H1 (cell line): ENCODE data around the gene UBP1. TPM values are rescaled to one million over a fixed set of nuclear protein-coding genes. Genes with fewer than 3 reads are reported as not detected.
A peak's percentile ranks its signal among the peaks of the same experiment; 100 is the strongest.

Source experiments
- CTCF ChIA-PET: fragments of 300-600 bp; sonication (Branson Sonifier 250); formaldehyde crosslinking; loops from one replicate; lab custom pipeline; 2021; ENCODE audit not compliant: partially characterized antibody; lab: Charles Lee
- POLR2A ChIA-PET: fragments of 300-600 bp; sonication (Branson Sonifier 250); formaldehyde crosslinking; loops from one replicate; lab custom pipeline; 2021; ENCODE audit warnings: inconsistent platforms; ENCODE audit not compliant: partially characterized antibody; lab: Charles Lee
- DNase-seq, 2 experiments: peaks; one replicate each; pipeline versions ENCODE4 v3.0.0 to v3.0.0-alpha.2; 2010 to 2022; ENCODE audit warnings: low spot score in 2 of 2, low read depth in 1 of 2, mixed read lengths in 1 of 2
- FAIRE-seq: peaks from 2 replicates; lab custom pipeline; 2011; peaks lifted over from hg19 to GRCh38; lab: Jason Lieb, UNC
- H2AFZ ChIP-seq: 2 replicates; pipeline ENCODE4 v1.8.1; 2012; ENCODE audit warnings: low read length, inconsistent platforms
- H2AK5ac ChIP-seq: 2 replicates; pipeline ENCODE4 v1.6.1; 2013; ENCODE audit warnings: low read depth, low read length
- H2BK120ac ChIP-seq: replicated peaks from 2 replicates; pipeline ENCODE3; 2013; ENCODE audit warnings: low read depth, low read length, inconsistent platforms
- H2BK12ac ChIP-seq: 2 replicates; pipeline ENCODE4 v1.6.1; 2013; ENCODE audit warnings: low read depth, low read length
- H2BK15ac ChIP-seq: 2 replicates; pipeline ENCODE4 v1.6.1; 2013; ENCODE audit warnings: low read length
- H2BK20ac ChIP-seq: 2 replicates; pipeline ENCODE4 v1.6.1; 2013; ENCODE audit warnings: low read length
- H2BK5ac ChIP-seq: 2 replicates; pipeline ENCODE4 v1.6.1; 2013; ENCODE audit warnings: low read depth, low read length
- H3K14ac ChIP-seq: 2 replicates; pipeline ENCODE4 v1.6.1; 2013; ENCODE audit warnings: inconsistent platforms; ENCODE audit not compliant: insufficient read length
- H3K18ac ChIP-seq: 2 replicates; pipeline ENCODE4 v1.6.1; 2013; ENCODE audit warnings: low read length; ENCODE audit errors: extremely low read depth
- H3K23ac ChIP-seq: 2 replicates; pipeline ENCODE4 v1.6.1; 2013; ENCODE audit warnings: inconsistent platforms; ENCODE audit not compliant: insufficient read length
- H3K23me2 ChIP-seq: 2 replicates; pipeline ENCODE4 v1.6.1; 2013; ENCODE audit warnings: low read depth, low read length
- H3K27ac ChIP-seq: 2 replicates; pipeline ENCODE4 v1.6.1; 2011; ENCODE audit warnings: low read depth, low read length, inconsistent platforms
- H3K27me3 ChIP-seq, 4 experiments: replicated peaks in 1 of 4; 1 replicate in 1 of 4; 2 replicates in 3 of 4; pipeline versions ENCODE4 v1.6.1 to v1.8.1; 2011 to 2013; ENCODE audit warnings: low read length in 3 of 4, mild to moderate bottlenecking in 3 of 4, inconsistent platforms in 2 of 4, mixed read lengths in 2 of 4, moderate library complexity in 1 of 4; ENCODE audit not compliant: control insufficient read depth in 3 of 4, insufficient read depth in 3 of 4; ENCODE audit errors: extremely low read depth in 1 of 4
- H3K36me3 ChIP-seq, 4 experiments: 2 replicates each; pipeline versions ENCODE4 v1.6.1 to v1.8.1; 2011 to 2013; ENCODE audit warnings: mild to moderate bottlenecking in 4 of 4, low read length in 3 of 4, moderate library complexity in 2 of 4, control low read depth in 1 of 4, inconsistent platforms in 1 of 4; ENCODE audit not compliant: insufficient read depth in 4 of 4, control insufficient read depth in 2 of 4
- H3K4ac ChIP-seq: replicated peaks from 2 replicates; pipeline ENCODE3; 2013; ENCODE audit warnings: low read length, low read depth, mixed read lengths, inconsistent platforms; ENCODE audit not compliant: insufficient read length
- H3K4me1 ChIP-seq, 4 experiments: replicated peaks in 1 of 4; 1 replicate in 1 of 4; 2 replicates in 3 of 4; pipeline versions ENCODE4 v1.6.1 to v1.8.1; 2011 to 2013; ENCODE audit warnings: low read length in 3 of 4, inconsistent platforms in 2 of 4, mixed read lengths in 1 of 4; ENCODE audit not compliant: insufficient read depth in 4 of 4, control insufficient read depth in 3 of 4
- H3K4me2 ChIP-seq, 2 experiments: 2 replicates each; pipeline versions ENCODE4 v1.6.1 to v1.8.1; 2011 to 2013; ENCODE audit warnings: low read depth in 2 of 2, low read length in 2 of 2, control low read depth in 1 of 2, inconsistent platforms in 1 of 2, mild to moderate bottlenecking in 1 of 2; ENCODE audit not compliant: insufficient read depth in 1 of 2
- H3K4me3 ChIP-seq, 4 experiments: fragments of 200-600, 300-600 bp in 1 of 4; sonication (generic), shearing (Covaris generic), sonication (Bioruptor Twin) in 1 of 4; 2 replicates each; pipeline versions ENCODE4 v1.5.1 to v1.8.1; 2011 to 2016; ENCODE audit warnings: low read length in 4 of 4, low read depth in 3 of 4, control low read depth in 2 of 4, inconsistent platforms in 2 of 4, mild to moderate bottlenecking in 2 of 4, mixed read lengths in 1 of 4, moderate library complexity in 1 of 4; ENCODE audit not compliant: insufficient read depth in 2 of 4; ENCODE audit errors: extremely low read depth in 1 of 4
- H3K56ac ChIP-seq: replicated peaks from 2 replicates; pipeline ENCODE3; 2013; ENCODE audit warnings: low read depth, mild to moderate bottlenecking, mixed read lengths, low read length, inconsistent platforms; ENCODE audit not compliant: insufficient read length
- H3K79me1 ChIP-seq: 2 replicates; pipeline ENCODE4 v1.6.1; 2013; ENCODE audit warnings: low read depth, low read length, control low read depth
- H3K79me2 ChIP-seq, 2 experiments: 2 replicates each; pipeline versions ENCODE4 v1.6.1 to v1.8.1; 2012 to 2013; ENCODE audit warnings: low read length in 2 of 2, mild to moderate bottlenecking in 2 of 2, inconsistent platforms in 1 of 2; ENCODE audit not compliant: insufficient read depth in 2 of 2, control insufficient read depth in 1 of 2
- H3K9ac ChIP-seq, 4 experiments: replicated peaks in 1 of 4; 1 replicate in 1 of 4; 2 replicates in 3 of 4; pipeline versions ENCODE4 v1.6.1 to v1.8.1; 2011 to 2013; ENCODE audit warnings: low read depth in 3 of 4, low read length in 3 of 4, control low read depth in 2 of 4, mild to moderate bottlenecking in 2 of 4, moderate library complexity in 2 of 4, inconsistent platforms in 1 of 4; ENCODE audit errors: extremely low read depth in 1 of 4
- H3K9me3 ChIP-seq, 2 experiments: 2 replicates each; pipeline versions ENCODE4 v1.6.1 to v1.8.1; 2012 to 2013; ENCODE audit warnings: mild to moderate bottlenecking in 2 of 2, moderate library complexity in 2 of 2, control low read depth in 1 of 2, inconsistent platforms in 1 of 2, low read depth in 1 of 2, low read length in 1 of 2, mixed read lengths in 1 of 2; ENCODE audit not compliant: insufficient read depth in 2 of 2
- H4K20me1 ChIP-seq, 2 experiments: replicated peaks in 1 of 2; 2 replicates each; pipeline versions ENCODE3 to v1.8.1; 2011 to 2013; ENCODE audit warnings: inconsistent platforms in 2 of 2, low read length in 2 of 2, mild to moderate bottlenecking in 1 of 2; ENCODE audit not compliant: insufficient read depth in 2 of 2, control insufficient read depth in 1 of 2
- H4K5ac ChIP-seq: 2 replicates; pipeline ENCODE4 v1.6.1; 2013; ENCODE audit warnings: low read length, low read depth, mixed read lengths, inconsistent platforms; ENCODE audit not compliant: insufficient read length
- H4K8ac ChIP-seq: 2 replicates; pipeline ENCODE4 v1.8.0; 2013; ENCODE audit warnings: mild to moderate bottlenecking, moderate library complexity, low read length, inconsistent platforms; ENCODE audit not compliant: insufficient read depth; ENCODE audit errors: extremely low read depth
- H4K91ac ChIP-seq: replicated peaks from 2 replicates; pipeline ENCODE3; 2013; ENCODE audit warnings: low read length, mixed read lengths, inconsistent platforms; ENCODE audit not compliant: insufficient read length
- CHD2 ChIP-seq: IDR thresholded peaks from 2 replicates; pipeline ENCODE4 v1.6.1; 2012; ENCODE audit warnings: low read length, improper control_type of control experiment
- EGR1 ChIP-seq: IDR thresholded peaks from 2 replicates; pipeline ENCODE4 v1.6.1; 2011; ENCODE audit warnings: low read depth, low read length, borderline replicate concordance
- FOSL1 ChIP-seq: IDR thresholded peaks from 2 replicates; pipeline ENCODE4 v1.6.1; 2011; ENCODE audit warnings: mild to moderate bottlenecking, low read depth, low read length, moderate library complexity; ENCODE audit not compliant: insufficient read depth
- JUN ChIP-seq: IDR thresholded peaks from 2 replicates; pipeline ENCODE4 v1.6.1; 2011; ENCODE audit warnings: low read depth, mild to moderate bottlenecking, improper control_type of control experiment, low read length
- KDM4A ChIP-seq: IDR thresholded peaks from one replicate; pipeline ENCODE4 v1.7.1; 2012; ENCODE audit warnings: low read depth, mild to moderate bottlenecking, moderate library complexity, low read length, inconsistent platforms; ENCODE audit not compliant: severe bottlenecking
- SP4 ChIP-seq: IDR thresholded peaks from 2 replicates; pipeline ENCODE4 v1.6.1; 2012; ENCODE audit warnings: low read length, inconsistent platforms
- WGBS, 2 experiments: shearing (Covaris generic) in 1 of 2; methylation state at CpG; one replicate each; pipeline versions ENCODE4 v1.1.6 to v1.1.7; 2013 to 2015; ENCODE audit warnings: low lambda C conversion rate in 2 of 2, mixed read lengths in 2 of 2, inconsistent platforms in 1 of 2, low coverage in 1 of 2, missing lambda C conversion rate in 1 of 2; ENCODE audit not compliant: insufficient replicate concordance in 2 of 2, insufficient coverage in 1 of 2, insufficient read length in 1 of 2; ENCODE audit errors: extremely low coverage in 1 of 2, missing lambda C conversion rate in 1 of 2; 5-methylcytosine and 5-hydroxymethylcytosine counted together
- polyA plus RNA-seq, 7 experiments: library from polyadenylated mRNA; depleted of rRNA in 3 of 7; stranded (reverse) in 5 of 7; unstranded in 2 of 7; fragments of >200 nt in 5 of 7; fragments of 200-250 nt in 2 of 7; gene quantifications; 1 replicate in 5 of 7; 2 replicates in 1 of 7; 4 replicates in 1 of 7; pipeline versions ENCODE4 v1.2.1 to v1.2.3, GENCODE V29; 2011 to 2013; ENCODE audit warnings: missing spikeins in 2 of 7, mixed read lengths in 2 of 7
- total RNA-seq: library from RNA; stranded (reverse); fragmentation: NEBNext Ultra II Directional; extraction: Animal tissue kit (Norgen Biotek cat#: 25700); gene quantifications from 2 replicates; pipeline ENCODE4 v1.2.1, GENCODE V29; 2021
- TF ChIP-seq, protein P1 (sequence below): IDR thresholded peaks from 2 replicates; pipeline ENCODE4 v1.6.1; 2011; ENCODE audit warnings: low read length, improper control_type of control experiment
- TF ChIP-seq, protein P2 (sequence below), 3 experiments: IDR thresholded peaks; 1 replicate in 2 of 3; 2 replicates in 1 of 3; pipeline versions ENCODE4 v1.5.1 to v1.6.1; 2011; ENCODE audit warnings: low read length in 3 of 3, mild to moderate bottlenecking in 3 of 3, inconsistent platforms in 2 of 3, low read depth in 1 of 3, moderate library complexity in 1 of 3; ENCODE audit not compliant: insufficient read depth in 1 of 3; ENCODE audit errors: control extremely low read depth in 1 of 3

UBP1 gene
- total and polyA plus RNA-seq, 2 of the 8 experiments (the other 6 are each of a cell fraction or from before 2014, with no cell fraction given): 47.3 to 71.9 TPM

DNA sequence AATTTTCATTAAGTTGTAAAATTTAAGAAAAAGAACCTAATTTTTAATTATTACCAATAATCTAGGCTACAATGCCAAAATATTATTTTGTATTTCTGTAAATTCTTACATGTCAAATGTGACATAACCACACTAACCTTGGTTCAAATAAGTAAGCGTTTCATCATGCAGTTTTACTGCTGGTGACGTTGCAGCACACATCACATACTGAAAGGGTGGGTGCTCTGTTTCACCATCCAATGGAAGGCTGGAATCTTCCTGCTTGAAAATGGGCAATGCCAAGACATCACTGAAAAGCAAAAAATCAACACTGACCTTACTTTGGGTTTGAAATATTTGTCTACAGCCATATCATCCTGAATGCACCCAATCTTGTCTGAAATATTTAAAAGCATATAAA, 14.8 kb downstream of the UBP1 start:
- H4K91ac ChIP-seq: no peak overlapping the region
- no peak overlapping the region for H3K9ac ChIP-seq
- TF ChIP-seq JUN: no peak
- TF ChIP-seq, protein P1, sequence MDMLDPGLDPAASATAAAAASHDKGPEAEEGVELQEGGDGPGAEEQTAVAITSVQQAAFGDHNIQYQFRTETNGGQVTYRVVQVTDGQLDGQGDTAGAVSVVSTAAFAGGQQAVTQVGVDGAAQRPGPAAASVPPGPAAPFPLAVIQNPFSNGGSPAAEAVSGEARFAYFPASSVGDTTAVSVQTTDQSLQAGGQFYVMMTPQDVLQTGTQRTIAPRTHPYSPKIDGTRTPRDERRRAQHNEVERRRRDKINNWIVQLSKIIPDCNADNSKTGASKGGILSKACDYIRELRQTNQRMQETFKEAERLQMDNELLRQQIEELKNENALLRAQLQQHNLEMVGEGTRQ: no peak
- no peak for TF ChIP-seq FOSL1
- no peak for TF ChIP-seq KDM4A
- no peak for TF ChIP-seq SP4
- TF ChIP-seq EGR1: no peak
- no peak for TF ChIP-seq CHD2
- TF ChIP-seq, protein P2, sequence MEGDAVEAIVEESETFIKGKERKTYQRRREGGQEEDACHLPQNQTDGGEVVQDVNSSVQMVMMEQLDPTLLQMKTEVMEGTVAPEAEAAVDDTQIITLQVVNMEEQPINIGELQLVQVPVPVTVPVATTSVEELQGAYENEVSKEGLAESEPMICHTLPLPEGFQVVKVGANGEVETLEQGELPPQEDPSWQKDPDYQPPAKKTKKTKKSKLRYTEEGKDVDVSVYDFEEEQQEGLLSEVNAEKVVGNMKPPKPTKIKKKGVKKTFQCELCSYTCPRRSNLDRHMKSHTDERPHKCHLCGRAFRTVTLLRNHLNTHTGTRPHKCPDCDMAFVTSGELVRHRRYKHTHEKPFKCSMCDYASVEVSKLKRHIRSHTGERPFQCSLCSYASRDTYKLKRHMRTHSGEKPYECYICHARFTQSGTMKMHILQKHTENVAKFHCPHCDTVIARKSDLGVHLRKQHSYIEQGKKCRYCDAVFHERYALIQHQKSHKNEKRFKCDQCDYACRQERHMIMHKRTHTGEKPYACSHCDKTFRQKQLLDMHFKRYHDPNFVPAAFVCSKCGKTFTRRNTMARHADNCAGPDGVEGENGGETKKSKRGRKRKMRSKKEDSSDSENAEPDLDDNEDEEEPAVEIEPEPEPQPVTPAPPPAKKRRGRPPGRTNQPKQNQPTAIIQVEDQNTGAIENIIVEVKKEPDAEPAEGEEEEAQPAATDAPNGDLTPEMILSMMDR (IDR thresholded peaks at IDR 0.05; ENCODE audit: control extremely low read depth in 1 of 3, insufficient read depth in 1 of 3, low read depth in 1 of 3, low read length in 3 of 3): no peak
- H3K27me3 ChIP-seq: no peaks in the 10 kb centered on the region
- H3K4me3 ChIP-seq: peak overlapping the region in 1 of 4 experiments; percentile 1; a peak in 1 of 8 replicates
- no peak overlapping the region for H3K14ac ChIP-seq
- H4K8ac ChIP-seq: no peak overlapping the region
- 0 out of 2 replicates have a peak, but pooled peaks cover 2% of the 10 kb centered on the region for H3K23me2 ChIP-seq
- peaks cover 0 to 18% (median 7%) of the 10 kb centered on the region in 4 experiments; a peak in 4 of 8 replicates for H3K36me3 ChIP-seq
- H3K79me1 ChIP-seq: peaks cover 7% of the 10 kb centered on the region; the same call in 1 of the 2 replicates
- H4K20me1 ChIP-seq: peaks cover 7 to 16% of the 10 kb centered on the region in 2 experiments
- 74% methylated on average over 2 of the region's 2 CpGs; no CpG with 5 or more reads in 1 of the 2 experiments for WGBS, 2 experiments
- FAIRE-seq (no peak), DNase-seq (no peak)
- ChIA-PET POLR2A (interaction anchor here (1.0 to 7.4 kb wide), 2 partner anchors 10 to 15 kb away, joined by 5 to 82 read pairs; partner anchors contain the start of gene UBP1), CTCF (interaction anchor here (0.9 kb wide), 1 partner anchor 14 kb away, joined by 3 read pairs; the partner anchor contains the start of gene UBP1)
- no peak overlapping the region for H3K23ac ChIP-seq
- no peak overlapping the region for H2AK5ac ChIP-seq
- no peak overlapping the region for H2BK120ac ChIP-seq
- peaks cover 8 to 85% of the 10 kb centered on the region in 2 experiments for H3K79me2 ChIP-seq
- H3K27ac ChIP-seq: no peak overlapping the region
- H2BK12ac ChIP-seq: 0 out of 2 replicates have a peak overlapping the region, but pooled peaks have one; percentile 40
- no peak overlapping the region for H4K5ac ChIP-seq
- peak overlapping the region; percentile 37 to 38; a peak in 3 of 4 replicates for H3K4me2 ChIP-seq
- H2AFZ ChIP-seq: no peak overlapping the region
- no peaks in the 10 kb centered on the region for H3K9me3 ChIP-seq
- H3K4me1 ChIP-seq: peaks cover 11 to 34% (median 23%) of the 10 kb centered on the region in 4 experiments
- H2BK20ac ChIP-seq: no peak overlapping the region
- H3K18ac ChIP-seq: no peak overlapping the region
- no peak overlapping the region for H2BK15ac ChIP-seq
- no peak overlapping the region for H3K4ac ChIP-seq
- no peak overlapping the region for H2BK5ac ChIP-seq
- no peak overlapping the region for H3K56ac ChIP-seq
